ENCODE measurements around the gene RAB3C. TPM values are rescaled to one million over a fixed set of nuclear protein-coding genes. Genes with fewer than 3 reads are reported as not detected.

RAB3C gene
- total RNA-seq, 2 experiments from 2014 or later = not detected

DNA sequence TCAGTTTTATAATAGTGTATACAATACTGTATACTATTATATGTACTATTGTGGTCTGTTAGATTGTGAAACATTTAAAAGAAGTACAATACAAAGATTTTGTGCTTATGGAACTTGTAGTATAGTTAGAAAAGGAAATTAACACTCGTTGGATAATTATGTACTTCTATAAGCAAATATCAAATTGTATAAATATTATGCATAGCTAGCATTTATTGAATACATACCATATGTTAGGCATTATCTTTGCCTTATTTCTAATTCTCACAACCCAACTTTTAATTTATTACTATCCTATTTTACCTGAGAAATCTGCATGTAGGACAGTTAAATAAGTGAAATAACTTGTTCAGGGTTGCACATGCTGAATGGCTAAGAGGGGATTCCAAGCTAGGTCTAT, 37.5 kb downstream of the RAB3C start:
- H3K27me3 Mint-ChIP-seq (ENCODE audit: low read depth) = peaks cover 5% of the 10 kb centered on the region
- no peak for DNase-seq
- no peaks in the 10 kb centered on the region for H3K4me1 Mint-ChIP-seq (ENCODE audit: low read depth)
- intact Hi-C loops (cut with micrococcal nuclease) = no loop called here
- CTCF ChIA-PET = no interaction called here
- H3K9me3 Mint-ChIP-seq = no peaks in the 10 kb centered on the region
- H3K36me3 Mint-ChIP-seq (ENCODE audit: low read depth) = no peaks in the 10 kb centered on the region
- no peak overlapping the region for H3K4me3 Mint-ChIP-seq
- no peak overlapping the region for H3K27ac Mint-ChIP-seq

DNA sequence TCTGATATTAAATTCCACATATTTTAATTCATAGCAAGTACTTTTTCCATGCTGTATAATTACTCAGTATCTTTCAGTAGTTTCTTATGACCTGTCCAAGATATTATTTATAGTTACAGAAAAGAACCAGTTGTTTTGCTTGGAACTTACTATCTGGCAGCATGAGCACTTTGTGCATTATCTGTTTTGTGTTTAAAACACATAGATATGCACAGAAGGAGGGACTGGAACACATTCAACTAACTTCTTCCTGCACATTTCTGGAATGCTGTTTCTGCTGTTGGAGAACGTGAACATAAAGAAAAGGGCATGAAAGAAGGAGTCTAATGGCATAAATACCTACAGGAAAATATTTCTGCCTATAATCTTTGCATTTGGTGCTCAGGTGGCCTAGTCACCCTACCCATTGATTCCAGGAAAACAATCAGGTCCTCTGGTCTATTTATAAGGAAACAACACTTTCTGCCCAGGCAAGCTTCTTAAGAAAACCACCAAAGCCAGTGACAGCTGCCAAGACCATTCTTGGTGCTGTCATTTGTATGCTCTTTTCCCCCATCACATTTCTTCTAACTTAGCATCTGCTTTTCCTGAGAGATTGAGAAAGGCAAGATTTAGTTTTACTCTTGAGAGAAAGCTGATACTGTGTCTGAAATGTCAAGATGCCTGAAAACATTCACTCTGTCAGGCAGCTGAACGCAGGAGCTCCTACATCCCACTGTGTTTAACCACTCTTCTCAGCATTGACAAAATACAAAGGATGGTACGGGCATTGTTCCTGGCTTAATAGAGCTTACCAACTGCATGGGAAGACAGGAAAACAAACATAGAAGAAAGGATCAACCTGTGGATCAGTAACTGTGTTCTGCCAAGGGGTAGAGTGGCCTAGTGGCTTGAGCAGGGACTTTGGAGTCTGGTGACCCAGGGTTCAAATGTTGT, 40.3 kb downstream of the RAB3C start:
- H3K4me3 Mint-ChIP-seq = no peak overlapping the region
- CTCF ChIA-PET = interaction anchor here (0.6 kb wide), 1 partner anchor 268 kb away, joined by 3 read pairs; no protein-coding TSS in a partner anchor
- no peak for DNase-seq
- H3K4me1 Mint-ChIP-seq (ENCODE audit: low read depth) = no peaks in the 10 kb centered on the region
- H3K27ac Mint-ChIP-seq = no peak overlapping the region
- no peaks in the 10 kb centered on the region for H3K9me3 Mint-ChIP-seq
- no peaks in the 10 kb centered on the region for H3K36me3 Mint-ChIP-seq (ENCODE audit: low read depth)
- H3K27me3 Mint-ChIP-seq (ENCODE audit: low read depth) = peaks cover 5% of the 10 kb centered on the region
- intact Hi-C loops (cut with micrococcal nuclease) = no loop called here

DNA sequence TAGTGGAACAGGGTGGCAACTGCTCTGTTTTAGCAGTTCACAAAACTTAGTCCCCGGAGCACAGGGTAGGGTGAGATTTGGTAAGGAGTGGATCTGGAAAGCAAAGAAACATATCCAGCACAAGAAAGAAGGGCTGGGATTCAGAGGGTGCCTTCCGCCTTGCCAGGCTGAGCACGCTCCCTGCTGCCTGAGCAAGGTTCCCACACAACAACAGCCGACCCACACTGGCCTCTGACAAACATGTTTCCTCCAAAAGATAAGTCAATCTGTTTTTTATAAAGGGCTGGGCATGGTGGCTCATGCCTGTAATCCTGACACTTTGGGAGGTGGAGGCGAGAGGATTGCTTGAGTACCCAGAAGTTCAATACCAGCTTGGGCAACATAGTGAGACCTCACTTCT, 45.8 kb downstream of the RAB3C start:
- Mint-ChIP-seq H3K4me3 (no peak overlapping the region), H3K27me3 (ENCODE audit: low read depth) (peaks cover 2% of the 10 kb centered on the region), H3K9me3 (no peaks in the 10 kb centered on the region), H3K27ac (no peak overlapping the region), H3K4me1 (ENCODE audit: low read depth) (no peaks in the 10 kb centered on the region), H3K36me3 (ENCODE audit: low read depth) (no peaks in the 10 kb centered on the region)
- intact Hi-C loops (cut with micrococcal nuclease) = no loop called here
- DNase-seq = no peak
- CTCF ChIA-PET = interaction anchor here (1.6 kb wide), 1 partner anchor 15 kb away, joined by 4 read pairs; no protein-coding TSS in a partner anchor

DNA sequence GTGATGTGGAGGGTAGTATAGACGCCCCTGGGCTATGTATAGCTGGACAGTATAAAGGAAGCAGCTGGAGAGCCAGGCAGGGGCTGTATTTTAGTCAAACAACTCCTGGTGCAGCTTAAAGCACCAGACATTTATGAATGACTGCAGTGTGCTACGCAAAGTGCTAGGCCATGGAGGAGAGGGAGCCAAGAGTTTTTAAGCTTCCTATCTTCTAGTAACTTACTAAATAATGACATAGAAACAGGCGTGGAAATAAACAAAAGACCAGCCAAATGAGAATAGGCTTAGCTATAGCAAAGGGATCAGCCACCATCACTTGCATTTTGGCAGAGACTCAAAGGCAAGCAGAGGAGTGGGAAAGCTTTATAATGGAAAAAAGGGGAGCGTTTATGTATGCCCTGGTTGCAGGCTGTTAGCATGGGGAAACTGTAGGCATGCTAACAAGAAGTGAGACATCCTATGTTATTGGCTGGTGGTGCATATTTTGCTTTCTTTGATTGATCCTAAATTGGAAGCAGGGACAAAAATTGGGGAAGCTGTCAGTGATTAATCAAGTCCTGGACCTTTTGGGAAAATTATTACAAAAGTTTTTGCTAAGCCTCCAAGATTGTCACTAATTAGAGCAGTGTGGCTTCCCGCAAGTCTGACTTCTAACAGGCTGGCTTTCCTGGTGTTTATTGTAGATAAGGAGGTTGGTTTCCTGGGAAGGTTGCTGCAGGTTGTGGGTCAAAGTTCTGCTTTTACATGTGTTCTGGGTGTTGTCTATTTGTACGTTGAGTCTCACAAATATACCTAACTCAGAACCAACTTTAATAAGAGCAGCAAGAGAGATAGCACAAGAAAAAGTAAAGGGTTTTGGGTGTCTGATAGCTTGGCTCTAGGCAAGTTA, 46.6 kb downstream of the RAB3C start:
- intact Hi-C loops (cut with micrococcal nuclease) = no loop called here
- H3K4me1 Mint-ChIP-seq (ENCODE audit: low read depth) = no peaks in the 10 kb centered on the region
- H3K4me3 Mint-ChIP-seq = no peak overlapping the region
- peaks cover under 1% of the 10 kb centered on the region for H3K27me3 Mint-ChIP-seq (ENCODE audit: low read depth)
- no peak for DNase-seq
- no peak overlapping the region for H3K27ac Mint-ChIP-seq
- no peaks in the 10 kb centered on the region for H3K9me3 Mint-ChIP-seq
- CTCF ChIA-PET = interaction anchor here (1.6 kb wide), 1 partner anchor 14 kb away, joined by 4 read pairs; no protein-coding TSS in a partner anchor
- H3K36me3 Mint-ChIP-seq (ENCODE audit: low read depth) = no peaks in the 10 kb centered on the region

DNA sequence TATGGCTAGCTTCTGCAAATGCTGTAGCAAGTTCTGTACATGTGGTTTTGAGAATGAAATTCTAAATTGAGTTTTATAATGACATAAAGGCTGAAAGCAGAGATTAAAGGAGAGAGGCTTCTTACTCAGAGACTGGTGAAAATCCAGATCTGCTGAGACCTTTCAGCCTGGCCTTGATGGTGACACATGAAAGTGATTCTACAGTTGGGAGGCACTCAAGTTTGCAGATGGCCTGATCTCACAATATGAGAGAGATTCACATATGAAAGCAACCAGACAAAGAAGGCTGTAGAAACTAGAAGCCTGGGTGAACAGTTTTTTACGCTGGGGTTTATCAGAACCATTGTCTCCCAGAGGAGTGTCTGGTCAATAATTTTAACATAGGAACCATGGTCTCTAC, 49.0 kb downstream of the RAB3C start:
- Mint-ChIP-seq H3K27ac (no peak overlapping the region), H3K27me3 (ENCODE audit: low read depth) (no peaks in the 10 kb centered on the region), H3K4me1 (ENCODE audit: low read depth) (no peaks in the 10 kb centered on the region), H3K4me3 (no peak overlapping the region), H3K9me3 (no peaks in the 10 kb centered on the region), H3K36me3 (ENCODE audit: low read depth) (no peaks in the 10 kb centered on the region)
- CTCF ChIA-PET = no interaction called here
- DNase-seq = no peak
- intact Hi-C loops (cut with micrococcal nuclease) = no loop called here

DNA sequence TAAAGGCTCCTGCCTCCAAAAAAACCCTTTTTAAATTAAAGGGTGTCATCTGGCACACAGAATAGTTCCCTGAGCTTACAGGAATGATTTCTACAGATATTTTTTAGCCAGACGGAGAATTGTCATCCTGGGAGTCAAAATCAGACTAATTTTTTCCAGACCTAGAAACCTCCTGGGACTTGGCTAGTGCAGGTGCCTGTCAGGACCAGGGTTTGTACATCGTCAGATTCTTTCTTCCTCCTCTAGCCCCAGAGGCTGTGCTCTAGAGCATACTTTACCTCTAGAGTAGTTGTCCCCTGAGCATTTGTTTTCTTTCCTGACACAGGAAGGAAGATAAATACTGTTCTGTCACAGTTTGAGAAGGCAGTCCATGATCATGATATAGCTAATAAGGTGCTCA, 52.5 kb downstream of the RAB3C start:
- H3K27me3 Mint-ChIP-seq (ENCODE audit: low read depth) = no peaks in the 10 kb centered on the region
- CTCF ChIA-PET = no interaction called here
- no peak overlapping the region for H3K27ac Mint-ChIP-seq
- intact Hi-C loops (cut with micrococcal nuclease) = no loop called here
- H3K4me3 Mint-ChIP-seq = no peak overlapping the region
- H3K36me3 Mint-ChIP-seq (ENCODE audit: low read depth) = no peaks in the 10 kb centered on the region
- no peak for DNase-seq
- no peaks in the 10 kb centered on the region for H3K4me1 Mint-ChIP-seq (ENCODE audit: low read depth)
- no peaks in the 10 kb centered on the region for H3K9me3 Mint-ChIP-seq

DNA sequence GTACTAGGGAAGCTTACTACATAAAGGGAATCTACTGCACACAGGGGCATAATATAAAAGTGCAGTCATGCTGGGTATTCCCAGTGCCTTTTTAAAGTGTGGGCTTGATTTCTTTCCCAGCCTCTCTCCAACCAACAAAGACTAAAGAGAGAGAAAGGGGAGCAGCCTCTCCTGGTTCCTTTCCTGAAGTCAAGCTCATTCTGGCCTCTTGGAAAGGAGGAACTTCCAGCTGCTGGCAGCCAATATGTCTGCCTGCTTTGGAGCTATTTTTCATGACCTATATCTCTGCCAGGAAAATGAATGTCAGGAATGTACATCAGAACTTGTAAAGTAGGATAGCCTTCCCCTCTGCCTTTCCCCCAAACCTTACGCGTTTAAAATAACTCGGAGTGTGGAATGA, 57.1 kb downstream of the RAB3C start:
- CTCF ChIA-PET = no interaction called here
- no peak overlapping the region for H3K4me3 Mint-ChIP-seq
- intact Hi-C loops (cut with micrococcal nuclease) = no loop called here
- H3K27ac Mint-ChIP-seq = no peak overlapping the region
- H3K27me3 Mint-ChIP-seq (ENCODE audit: low read depth) = peaks cover 2% of the 10 kb centered on the region
- no peaks in the 10 kb centered on the region for H3K9me3 Mint-ChIP-seq
- no peaks in the 10 kb centered on the region for H3K36me3 Mint-ChIP-seq (ENCODE audit: low read depth)
- no peaks in the 10 kb centered on the region for H3K4me1 Mint-ChIP-seq (ENCODE audit: low read depth)
- DNase-seq = no peak

DNA sequence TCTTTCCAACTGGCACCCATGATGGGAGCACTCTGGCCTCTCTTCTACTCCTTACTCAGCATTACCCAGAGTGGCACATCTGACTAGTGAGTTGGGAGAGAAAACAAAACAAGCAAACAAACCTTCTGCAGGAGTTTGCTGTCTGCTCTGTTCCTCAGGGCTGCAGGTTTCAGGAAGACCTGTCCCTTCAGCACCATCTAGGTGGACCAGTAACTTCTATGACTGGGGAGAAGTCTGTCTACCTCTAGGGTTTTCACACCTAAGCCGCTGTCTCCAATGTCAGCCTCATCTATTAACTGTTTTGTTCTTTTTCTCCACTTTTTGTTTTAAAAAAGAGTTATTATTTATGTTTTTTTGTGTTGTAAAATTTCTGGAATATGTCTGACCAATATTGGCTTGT, 58.7 kb downstream of the RAB3C start:
- H3K36me3 Mint-ChIP-seq (ENCODE audit: low read depth) = no peaks in the 10 kb centered on the region
- no peaks in the 10 kb centered on the region for H3K4me1 Mint-ChIP-seq (ENCODE audit: low read depth)
- H3K9me3 Mint-ChIP-seq = no peaks in the 10 kb centered on the region
- CTCF ChIA-PET = no interaction called here
- intact Hi-C loops (cut with micrococcal nuclease) = no loop called here
- peaks cover 6% of the 10 kb centered on the region for H3K27me3 Mint-ChIP-seq (ENCODE audit: low read depth)
- no peak for DNase-seq
- no peak overlapping the region for H3K27ac Mint-ChIP-seq
- no peak overlapping the region for H3K4me3 Mint-ChIP-seq

DNA sequence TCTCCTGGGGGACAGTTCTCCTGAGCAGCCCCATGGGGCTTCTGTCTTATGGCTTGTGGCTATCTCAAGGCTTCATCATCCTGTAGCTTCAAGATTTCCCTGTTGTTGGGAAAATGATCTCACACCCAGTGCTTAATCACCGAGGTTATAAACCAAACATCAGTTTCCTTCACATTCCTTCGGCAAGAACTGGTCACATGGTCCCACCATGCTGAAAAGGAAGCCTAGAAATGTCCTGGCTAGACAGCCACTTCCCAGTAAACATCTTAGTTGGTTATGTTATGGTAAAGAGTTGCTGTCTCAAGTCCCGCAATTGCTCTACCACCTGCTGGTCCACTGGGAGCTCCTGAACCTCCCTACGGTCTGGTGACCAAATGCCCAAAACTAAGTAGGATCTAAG, 66.0 kb downstream of the RAB3C start:
- DNase-seq = no peak
- H3K4me3 Mint-ChIP-seq = no peak overlapping the region
- H3K27ac Mint-ChIP-seq = no peak overlapping the region
- H3K36me3 Mint-ChIP-seq (ENCODE audit: low read depth) = no peaks in the 10 kb centered on the region
- intact Hi-C loops (cut with micrococcal nuclease) = no loop called here
- peaks cover 6% of the 10 kb centered on the region for H3K27me3 Mint-ChIP-seq (ENCODE audit: low read depth)
- CTCF ChIA-PET = no interaction called here
- no peaks in the 10 kb centered on the region for H3K9me3 Mint-ChIP-seq
- no peaks in the 10 kb centered on the region for H3K4me1 Mint-ChIP-seq (ENCODE audit: low read depth)

DNA sequence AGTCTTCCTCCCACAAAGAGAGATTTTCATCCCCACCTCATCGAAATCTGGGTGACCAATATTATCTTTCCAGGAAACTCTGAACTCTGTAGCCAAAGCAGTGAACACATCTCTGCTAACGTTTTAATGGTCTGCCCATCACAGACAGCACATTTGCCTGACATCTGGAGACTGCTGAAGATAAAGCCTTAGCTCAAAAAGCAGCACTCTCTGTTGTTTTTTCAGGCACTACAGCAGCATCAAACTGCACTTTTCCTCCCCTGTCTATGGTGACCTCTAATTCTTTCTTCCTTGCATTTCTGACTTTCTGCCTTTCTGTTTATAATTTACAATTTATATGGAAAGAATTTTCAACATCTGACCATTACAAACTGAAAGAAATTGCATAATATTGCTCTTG, 66.8 kb downstream of the RAB3C start:
- Mint-ChIP-seq H3K36me3 (ENCODE audit: low read depth) (no peaks in the 10 kb centered on the region), H3K4me1 (ENCODE audit: low read depth) (no peaks in the 10 kb centered on the region), H3K27me3 (ENCODE audit: low read depth) (peaks cover 4% of the 10 kb centered on the region), H3K27ac (no peak overlapping the region), H3K9me3 (no peaks in the 10 kb centered on the region), H3K4me3 (no peak overlapping the region)
- DNase-seq = no peak
- intact Hi-C loops (cut with micrococcal nuclease) = no loop called here
- CTCF ChIA-PET = no interaction called here

DNA sequence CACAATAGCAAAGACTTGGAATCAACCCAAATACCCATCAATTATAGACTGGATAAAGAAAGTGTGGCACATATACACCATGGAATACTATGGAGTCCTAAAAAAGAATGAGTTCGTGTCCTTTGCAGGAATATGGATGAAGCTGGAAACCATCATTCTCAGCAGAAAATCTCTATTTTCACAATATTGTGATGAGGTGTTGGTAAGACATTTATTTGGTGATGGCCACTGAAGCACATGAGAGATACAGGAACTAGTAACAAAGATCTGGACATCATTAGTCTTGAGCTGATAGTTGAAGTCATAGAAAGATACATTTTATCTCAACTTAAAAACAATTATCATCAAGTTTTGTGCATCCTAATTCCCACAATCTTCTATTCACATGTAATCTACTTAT, 70.6 kb downstream of the RAB3C start:
- intact Hi-C loops (cut with micrococcal nuclease) = no loop called here
- Mint-ChIP-seq H3K4me3 (no peak overlapping the region), H3K27me3 (ENCODE audit: low read depth) (peaks cover 2% of the 10 kb centered on the region), H3K4me1 (ENCODE audit: low read depth) (no peaks in the 10 kb centered on the region), H3K36me3 (ENCODE audit: low read depth) (no peaks in the 10 kb centered on the region), H3K9me3 (no peaks in the 10 kb centered on the region), H3K27ac (no peak overlapping the region)
- no peak for DNase-seq
- CTCF ChIA-PET = no interaction called here

DNA sequence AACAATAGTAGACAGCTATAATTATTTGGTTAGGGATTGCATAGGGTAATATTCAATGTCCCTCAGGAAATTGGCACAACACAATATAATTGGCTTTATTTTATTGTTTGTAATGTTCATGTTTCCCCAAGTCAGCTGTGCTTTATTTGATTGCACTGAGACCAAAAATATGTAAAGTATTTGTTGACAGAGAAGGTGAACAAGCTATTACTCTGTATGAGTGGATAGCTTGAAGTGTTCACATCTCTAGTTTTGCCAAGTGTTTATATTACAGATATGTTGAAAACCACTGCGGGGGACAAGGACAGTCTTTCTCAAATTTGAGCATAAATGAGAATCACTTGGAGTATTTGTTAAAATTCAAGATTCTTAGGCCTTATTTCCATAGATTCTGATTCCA, 83.3 kb downstream of the RAB3C start:
- Mint-ChIP-seq H3K36me3 (ENCODE audit: low read depth) (no peaks in the 10 kb centered on the region), H3K4me1 (ENCODE audit: low read depth) (no peaks in the 10 kb centered on the region), H3K4me3 (no peak overlapping the region), H3K9me3 (no peaks in the 10 kb centered on the region), H3K27ac (no peak overlapping the region), H3K27me3 (ENCODE audit: low read depth) (no peaks in the 10 kb centered on the region)
- no peak for DNase-seq
- intact Hi-C loops (cut with micrococcal nuclease) = no loop called here
- CTCF ChIA-PET = no interaction called here

Data from activated naive CD4-positive, alpha-beta T cell treated with anti-CD3 and anti-CD28 coated beads for 36 hours (primary cell).